H1 (cell line): Measurements from ENCODE around the gene RAB43. TPM values are rescaled to one million over a fixed set of nuclear protein-coding genes. Genes with fewer than 3 reads are reported as not detected.

Experiments used
- CTCF ChIA-PET: fragments of 300-600 bp; sonication (Branson Sonifier 250); formaldehyde crosslinking; loops from one replicate; lab custom pipeline; 2021; ENCODE audit not compliant: partially characterized antibody; lab: Charles Lee
- POLR2A ChIA-PET: fragments of 300-600 bp; sonication (Branson Sonifier 250); formaldehyde crosslinking; loops from one replicate; lab custom pipeline; 2021; ENCODE audit warnings: inconsistent platforms; ENCODE audit not compliant: partially characterized antibody; lab: Charles Lee
- DNase-seq, 2 experiments: peaks; one replicate each; pipeline versions ENCODE4 v3.0.0 to v3.0.0-alpha.2; 2010 to 2022; ENCODE audit warnings: low spot score in 2 of 2, low read depth in 1 of 2, mixed read lengths in 1 of 2
- FAIRE-seq: peaks from 2 replicates; lab custom pipeline; 2011; peaks lifted over from hg19 to GRCh38; lab: Jason Lieb, UNC
- H2AFZ ChIP-seq: 2 replicates; pipeline ENCODE4 v1.8.1; 2012; ENCODE audit warnings: low read length, inconsistent platforms
- H2AK5ac ChIP-seq: 2 replicates; pipeline ENCODE4 v1.6.1; 2013; ENCODE audit warnings: low read depth, low read length
- H2BK120ac ChIP-seq: replicated peaks from 2 replicates; pipeline ENCODE3; 2013; ENCODE audit warnings: low read depth, low read length, inconsistent platforms
- H2BK12ac ChIP-seq: 2 replicates; pipeline ENCODE4 v1.6.1; 2013; ENCODE audit warnings: low read depth, low read length
- H2BK15ac ChIP-seq: 2 replicates; pipeline ENCODE4 v1.6.1; 2013; ENCODE audit warnings: low read length
- H2BK20ac ChIP-seq: 2 replicates; pipeline ENCODE4 v1.6.1; 2013; ENCODE audit warnings: low read length
- H2BK5ac ChIP-seq: 2 replicates; pipeline ENCODE4 v1.6.1; 2013; ENCODE audit warnings: low read depth, low read length
- H3K14ac ChIP-seq: 2 replicates; pipeline ENCODE4 v1.6.1; 2013; ENCODE audit warnings: inconsistent platforms; ENCODE audit not compliant: insufficient read length
- H3K18ac ChIP-seq: 2 replicates; pipeline ENCODE4 v1.6.1; 2013; ENCODE audit warnings: low read length; ENCODE audit errors: extremely low read depth
- H3K23ac ChIP-seq: 2 replicates; pipeline ENCODE4 v1.6.1; 2013; ENCODE audit warnings: inconsistent platforms; ENCODE audit not compliant: insufficient read length
- H3K23me2 ChIP-seq: 2 replicates; pipeline ENCODE4 v1.6.1; 2013; ENCODE audit warnings: low read depth, low read length
- H3K27ac ChIP-seq: 2 replicates; pipeline ENCODE4 v1.6.1; 2011; ENCODE audit warnings: low read depth, low read length, inconsistent platforms
- H3K27me3 ChIP-seq, 4 experiments: replicated peaks in 1 of 4; 1 replicate in 1 of 4; 2 replicates in 3 of 4; pipeline versions ENCODE4 v1.6.1 to v1.8.1; 2011 to 2013; ENCODE audit warnings: low read length in 3 of 4, mild to moderate bottlenecking in 3 of 4, inconsistent platforms in 2 of 4, mixed read lengths in 2 of 4, moderate library complexity in 1 of 4; ENCODE audit not compliant: control insufficient read depth in 3 of 4, insufficient read depth in 3 of 4; ENCODE audit errors: extremely low read depth in 1 of 4
- H3K36me3 ChIP-seq, 4 experiments: 2 replicates each; pipeline versions ENCODE4 v1.6.1 to v1.8.1; 2011 to 2013; ENCODE audit warnings: mild to moderate bottlenecking in 4 of 4, low read length in 3 of 4, moderate library complexity in 2 of 4, control low read depth in 1 of 4, inconsistent platforms in 1 of 4; ENCODE audit not compliant: insufficient read depth in 4 of 4, control insufficient read depth in 2 of 4
- H3K4ac ChIP-seq: replicated peaks from 2 replicates; pipeline ENCODE3; 2013; ENCODE audit warnings: low read length, low read depth, mixed read lengths, inconsistent platforms; ENCODE audit not compliant: insufficient read length
- H3K4me1 ChIP-seq, 4 experiments: replicated peaks in 1 of 4; 1 replicate in 1 of 4; 2 replicates in 3 of 4; pipeline versions ENCODE4 v1.6.1 to v1.8.1; 2011 to 2013; ENCODE audit warnings: low read length in 3 of 4, inconsistent platforms in 2 of 4, mixed read lengths in 1 of 4; ENCODE audit not compliant: insufficient read depth in 4 of 4, control insufficient read depth in 3 of 4
- H3K4me2 ChIP-seq, 2 experiments: 2 replicates each; pipeline versions ENCODE4 v1.6.1 to v1.8.1; 2011 to 2013; ENCODE audit warnings: low read depth in 2 of 2, low read length in 2 of 2, control low read depth in 1 of 2, inconsistent platforms in 1 of 2, mild to moderate bottlenecking in 1 of 2; ENCODE audit not compliant: insufficient read depth in 1 of 2
- H3K4me3 ChIP-seq, 4 experiments: fragments of 200-600, 300-600 bp in 1 of 4; sonication (generic), shearing (Covaris generic), sonication (Bioruptor Twin) in 1 of 4; 2 replicates each; pipeline versions ENCODE4 v1.5.1 to v1.8.1; 2011 to 2016; ENCODE audit warnings: low read length in 4 of 4, low read depth in 3 of 4, control low read depth in 2 of 4, inconsistent platforms in 2 of 4, mild to moderate bottlenecking in 2 of 4, mixed read lengths in 1 of 4, moderate library complexity in 1 of 4; ENCODE audit not compliant: insufficient read depth in 2 of 4; ENCODE audit errors: extremely low read depth in 1 of 4
- H3K56ac ChIP-seq: replicated peaks from 2 replicates; pipeline ENCODE3; 2013; ENCODE audit warnings: low read depth, mild to moderate bottlenecking, mixed read lengths, low read length, inconsistent platforms; ENCODE audit not compliant: insufficient read length
- H3K79me1 ChIP-seq: 2 replicates; pipeline ENCODE4 v1.6.1; 2013; ENCODE audit warnings: low read depth, low read length, control low read depth
- H3K79me2 ChIP-seq, 2 experiments: 2 replicates each; pipeline versions ENCODE4 v1.6.1 to v1.8.1; 2012 to 2013; ENCODE audit warnings: low read length in 2 of 2, mild to moderate bottlenecking in 2 of 2, inconsistent platforms in 1 of 2; ENCODE audit not compliant: insufficient read depth in 2 of 2, control insufficient read depth in 1 of 2
- H3K9ac ChIP-seq, 4 experiments: replicated peaks in 1 of 4; 1 replicate in 1 of 4; 2 replicates in 3 of 4; pipeline versions ENCODE4 v1.6.1 to v1.8.1; 2011 to 2013; ENCODE audit warnings: low read depth in 3 of 4, low read length in 3 of 4, control low read depth in 2 of 4, mild to moderate bottlenecking in 2 of 4, moderate library complexity in 2 of 4, inconsistent platforms in 1 of 4; ENCODE audit errors: extremely low read depth in 1 of 4
- H3K9me3 ChIP-seq, 2 experiments: 2 replicates each; pipeline versions ENCODE4 v1.6.1 to v1.8.1; 2012 to 2013; ENCODE audit warnings: mild to moderate bottlenecking in 2 of 2, moderate library complexity in 2 of 2, control low read depth in 1 of 2, inconsistent platforms in 1 of 2, low read depth in 1 of 2, low read length in 1 of 2, mixed read lengths in 1 of 2; ENCODE audit not compliant: insufficient read depth in 2 of 2
- H4K20me1 ChIP-seq, 2 experiments: replicated peaks in 1 of 2; 2 replicates each; pipeline versions ENCODE3 to v1.8.1; 2011 to 2013; ENCODE audit warnings: inconsistent platforms in 2 of 2, low read length in 2 of 2, mild to moderate bottlenecking in 1 of 2; ENCODE audit not compliant: insufficient read depth in 2 of 2, control insufficient read depth in 1 of 2
- H4K5ac ChIP-seq: 2 replicates; pipeline ENCODE4 v1.6.1; 2013; ENCODE audit warnings: low read length, low read depth, mixed read lengths, inconsistent platforms; ENCODE audit not compliant: insufficient read length
- H4K8ac ChIP-seq: 2 replicates; pipeline ENCODE4 v1.8.0; 2013; ENCODE audit warnings: mild to moderate bottlenecking, moderate library complexity, low read length, inconsistent platforms; ENCODE audit not compliant: insufficient read depth; ENCODE audit errors: extremely low read depth
- H4K91ac ChIP-seq: replicated peaks from 2 replicates; pipeline ENCODE3; 2013; ENCODE audit warnings: low read length, mixed read lengths, inconsistent platforms; ENCODE audit not compliant: insufficient read length
- ASH2L ChIP-seq: fragments of 200-600, 300-600 bp; sonication (generic); IDR thresholded peaks from one replicate; pipeline ENCODE4 v1.7.1; 2017; ENCODE audit warnings: low read length
- CEBPB ChIP-seq: IDR thresholded peaks from 2 replicates; pipeline ENCODE4 v1.6.1; 2012; ENCODE audit warnings: low read depth, low read length
- GTF2F1 ChIP-seq: IDR thresholded peaks from 2 replicates; pipeline ENCODE4 v1.6.1; 2012; ENCODE audit warnings: low read depth, low read length, improper control_type of control experiment, borderline replicate concordance
- JUND ChIP-seq: IDR thresholded peaks from 2 replicates; pipeline ENCODE4 v1.6.1; 2011; ENCODE audit warnings: mild to moderate bottlenecking, improper control_type of control experiment, low read length
- MAX ChIP-seq: IDR thresholded peaks from 2 replicates; pipeline ENCODE4 v1.6.1; 2012; ENCODE audit warnings: inconsistent platforms
- POU5F1 ChIP-seq: IDR thresholded peaks from 2 replicates; pipeline ENCODE4 v1.6.1; 2011; ENCODE audit warnings: low read depth, mild to moderate bottlenecking, low read length, moderate library complexity
- RBBP5 ChIP-seq: IDR thresholded peaks from 2 replicates; pipeline ENCODE4 v1.7.1; 2012; ENCODE audit warnings: low read depth, mild to moderate bottlenecking, inconsistent platforms, low read length, moderate library complexity, borderline replicate concordance
- SIN3A ChIP-seq, 2 experiments: IDR thresholded peaks in 1 of 2; conservative IDR thresholded peaks in 1 of 2; 2 replicates each; pipeline ENCODE4 v1.6.1; 2011 to 2012; ENCODE audit warnings: low read length in 2 of 2, improper control_type of control experiment in 1 of 2, low read depth in 1 of 2, mild to moderate bottlenecking in 1 of 2
- WGBS, 2 experiments: shearing (Covaris generic) in 1 of 2; methylation state at CpG; one replicate each; pipeline versions ENCODE4 v1.1.6 to v1.1.7; 2013 to 2015; ENCODE audit warnings: low lambda C conversion rate in 2 of 2, mixed read lengths in 2 of 2, inconsistent platforms in 1 of 2, low coverage in 1 of 2, missing lambda C conversion rate in 1 of 2; ENCODE audit not compliant: insufficient replicate concordance in 2 of 2, insufficient coverage in 1 of 2, insufficient read length in 1 of 2; ENCODE audit errors: extremely low coverage in 1 of 2, missing lambda C conversion rate in 1 of 2; 5-methylcytosine and 5-hydroxymethylcytosine counted together
- polyA plus RNA-seq, 7 experiments: library from polyadenylated mRNA; depleted of rRNA in 3 of 7; stranded (reverse) in 5 of 7; unstranded in 2 of 7; fragments of >200 nt in 5 of 7; fragments of 200-250 nt in 2 of 7; gene quantifications; 1 replicate in 5 of 7; 2 replicates in 1 of 7; 4 replicates in 1 of 7; pipeline versions ENCODE4 v1.2.1 to v1.2.3, GENCODE V29; 2011 to 2013; ENCODE audit warnings: missing spikeins in 2 of 7, mixed read lengths in 2 of 7
- total RNA-seq: library from RNA; stranded (reverse); fragmentation: NEBNext Ultra II Directional; extraction: Animal tissue kit (Norgen Biotek cat#: 25700); gene quantifications from 2 replicates; pipeline ENCODE4 v1.2.1, GENCODE V29; 2021

Gene RAB43
- total and polyA plus RNA-seq, 2 of the 8 experiments (the other 6 are each of a cell fraction or from before 2014, with no cell fraction given), result 13.1 to 19.4 TPM

DNA sequence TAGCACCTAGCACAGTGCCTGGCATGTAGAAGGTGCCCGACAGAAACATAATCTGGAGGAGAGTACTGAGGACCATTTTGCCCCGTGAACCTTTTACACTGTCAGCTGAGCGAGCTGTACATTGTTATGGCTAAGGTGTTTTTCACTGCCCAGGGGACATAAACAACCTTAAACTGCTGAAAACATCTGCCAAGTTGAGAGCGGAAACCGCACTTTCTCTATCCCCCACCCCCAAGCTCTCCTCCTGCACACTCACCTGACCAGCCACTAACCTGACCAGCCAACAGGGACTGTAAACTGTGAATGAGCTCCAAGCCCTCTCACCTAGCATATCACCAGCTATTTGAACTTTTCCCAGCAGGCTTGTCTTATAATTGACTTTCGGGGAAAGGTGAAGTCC, 17.6 kb downstream of the RAB43 start:
- FAIRE-seq, result no peak
- no peaks in the 10 kb centered on the region for H3K36me3 ChIP-seq
- H3K9ac ChIP-seq, result no peak overlapping the region
- no peak overlapping the region for H3K18ac ChIP-seq
- H2BK12ac ChIP-seq, result no peak overlapping the region
- H2BK20ac ChIP-seq, result no peak overlapping the region
- H3K56ac ChIP-seq, result no peak overlapping the region
- no peaks in the 10 kb centered on the region for H3K27me3 ChIP-seq
- H2AFZ ChIP-seq, result no peak overlapping the region
- H2BK15ac ChIP-seq, result no peak overlapping the region
- no peak overlapping the region for H3K4ac ChIP-seq
- no peaks in the 10 kb centered on the region for H3K9me3 ChIP-seq
- H3K27ac ChIP-seq, result no peak overlapping the region
- no peak overlapping the region for H3K4me3 ChIP-seq
- H4K5ac ChIP-seq, result no peak overlapping the region
- TF ChIP-seq GTF2F1 (no peak), SIN3A (conservative IDR thresholded peaks at IDR 0.05 in 1 of 2, IDR thresholded peaks at IDR 0.05 in 1 of 2; ENCODE audit: low read depth in 1 of 2, low read length in 2 of 2) (no peak), POU5F1 (no peak), RBBP5 (no peak), JUND (no peak), MAX (no peak), ASH2L (no peak), CEBPB (no peak)
- TF ChIP-seq, all 59 proteins: peak for 0
- H2AK5ac ChIP-seq, result no peak overlapping the region
- no peak overlapping the region for H4K8ac ChIP-seq
- H3K79me2 ChIP-seq, result peaks cover 0 to 15% of the 10 kb centered on the region in 2 experiments; a peak in 1 of 4 replicates
- H3K23ac ChIP-seq, result no peak overlapping the region
- H4K91ac ChIP-seq, result no peak overlapping the region
- no peak overlapping the region for H2BK5ac ChIP-seq
- no peak overlapping the region for H3K4me2 ChIP-seq
- H3K79me1 ChIP-seq, result peaks cover 3% of the 10 kb centered on the region
- POLR2A ChIA-PET, result interaction anchor here (0.6 to 2.0 kb wide), 4 partner anchors 14 to 477 kb away, joined by 3 to 9 read pairs (median 4); no protein-coding TSS in a partner anchor
- DNase-seq, result no peak
- peaks cover 10 to 16% of the 10 kb centered on the region in 2 experiments for H4K20me1 ChIP-seq
- H3K4me1 ChIP-seq, result no peaks in the 10 kb centered on the region
- no peak overlapping the region for H3K14ac ChIP-seq
- no peaks in the 10 kb centered on the region for H3K23me2 ChIP-seq
- no peak overlapping the region for H2BK120ac ChIP-seq
- CTCF ChIA-PET, result interaction anchor here (0.8 to 4.1 kb wide), 6 partner anchors 9 to 142 kb away, joined by 3 to 19 read pairs (median 5); no protein-coding TSS in a partner anchor
- WGBS, 2 experiments, result 97% methylated on average over 6 of the region's 6 CpGs; no CpG with 5 or more reads in 1 of the 2 experiments
